Loucy (cell line): ENCODE measurements around the gene CCDC13.

Experiments used
- H2AFZ ChIP-seq: fragments of 200-600 bp; sonication (generic); 2 replicates; pipeline ENCODE4 v1.6.0; 2016; ENCODE audit warnings: antibody characterized with exemption, mild to moderate bottlenecking, low read length, moderate library complexity
- H3F3A ChIP-seq: fragments of 200-600 bp; 2 replicates; pipeline ENCODE4 v1.6.0; 2016; ENCODE audit warnings: antibody characterized with exemption, low read depth, mild to moderate bottlenecking
- H3K27me3 ChIP-seq: fragments of 200-600 bp; sonication (generic); 2 replicates; pipeline ENCODE4 v1.6.1; 2014; ENCODE audit warnings: low read length, mild to moderate bottlenecking; ENCODE audit not compliant: insufficient read depth, poor library complexity, severe bottlenecking
- H3K36me3 ChIP-seq: fragments of 200-600 bp; sonication (generic); 2 replicates; pipeline ENCODE4 v1.6.1; 2016; ENCODE audit warnings: low read length; ENCODE audit not compliant: insufficient read depth
- H3K4me1 ChIP-seq: fragments of 200-600 bp; sonication (generic); 2 replicates; pipeline ENCODE4 v1.5.1; 2014; ENCODE audit warnings: low read length, mild to moderate bottlenecking; ENCODE audit not compliant: insufficient read depth, poor library complexity, severe bottlenecking
- H3K4me2 ChIP-seq: fragments of 200-600 bp; sonication (generic); 2 replicates; pipeline ENCODE4 v1.6.0; 2014; ENCODE audit warnings: antibody characterized with exemption, low read length, low read depth, mild to moderate bottlenecking; ENCODE audit not compliant: poor library complexity, severe bottlenecking
- H3K4me3 ChIP-seq: fragments of 200-600 bp; sonication (generic); 2 replicates; pipeline ENCODE4 v1.5.1; 2014; ENCODE audit warnings: low read length, mild to moderate bottlenecking, mixed read lengths; ENCODE audit not compliant: poor library complexity, severe bottlenecking
- H3K79me2 ChIP-seq: fragments of 200-600 bp; sonication (generic); 2 replicates; pipeline ENCODE4 v1.6.1; 2014; ENCODE audit warnings: low read length; ENCODE audit not compliant: insufficient read depth
- H3K9ac ChIP-seq: fragments of 200-600 bp; sonication (generic); 2 replicates; pipeline ENCODE4 v1.6.0; 2014; ENCODE audit warnings: mild to moderate bottlenecking, low read depth, low read length, moderate library complexity; ENCODE audit not compliant: poor library complexity, severe bottlenecking
- H3K9me2 ChIP-seq: fragments of 200-600 bp; sonication (generic); replicated peaks from 2 replicates; pipeline ENCODE4 v1.6.1; 2016; ENCODE audit warnings: low read depth, low read length, mixed read lengths
- H3K9me3 ChIP-seq: fragments of 200-600 bp; sonication (generic); 2 replicates; pipeline ENCODE4 v1.6.1; 2014; ENCODE audit warnings: mild to moderate bottlenecking, antibody characterized with exemption, low read length, low read depth; ENCODE audit not compliant: insufficient read depth
- H4K20me1 ChIP-seq: fragments of 200-600 bp; sonication (generic); 2 replicates; pipeline ENCODE4 v1.6.0; 2014; ENCODE audit warnings: antibody characterized with exemption, low read length, mild to moderate bottlenecking; ENCODE audit not compliant: insufficient read depth, poor library complexity, severe bottlenecking
- EZH2phosphoT487 ChIP-seq: fragments of 200-600 bp; IDR thresholded peaks from 2 replicates; pipeline ENCODE4 v1.6.1; 2018; ENCODE audit warnings: antibody characterized with exemption, mild to moderate bottlenecking, moderate library complexity, borderline replicate concordance
- TF ChIP-seq, protein P1 (sequence below): fragments of 200-600 bp; sonication (generic); conservative IDR thresholded peaks from 2 replicates; pipeline ENCODE4 v1.5.1; 2014; ENCODE audit warnings: mild to moderate bottlenecking, antibody characterized with exemption, low read length

Gene CCDC13

DNA sequence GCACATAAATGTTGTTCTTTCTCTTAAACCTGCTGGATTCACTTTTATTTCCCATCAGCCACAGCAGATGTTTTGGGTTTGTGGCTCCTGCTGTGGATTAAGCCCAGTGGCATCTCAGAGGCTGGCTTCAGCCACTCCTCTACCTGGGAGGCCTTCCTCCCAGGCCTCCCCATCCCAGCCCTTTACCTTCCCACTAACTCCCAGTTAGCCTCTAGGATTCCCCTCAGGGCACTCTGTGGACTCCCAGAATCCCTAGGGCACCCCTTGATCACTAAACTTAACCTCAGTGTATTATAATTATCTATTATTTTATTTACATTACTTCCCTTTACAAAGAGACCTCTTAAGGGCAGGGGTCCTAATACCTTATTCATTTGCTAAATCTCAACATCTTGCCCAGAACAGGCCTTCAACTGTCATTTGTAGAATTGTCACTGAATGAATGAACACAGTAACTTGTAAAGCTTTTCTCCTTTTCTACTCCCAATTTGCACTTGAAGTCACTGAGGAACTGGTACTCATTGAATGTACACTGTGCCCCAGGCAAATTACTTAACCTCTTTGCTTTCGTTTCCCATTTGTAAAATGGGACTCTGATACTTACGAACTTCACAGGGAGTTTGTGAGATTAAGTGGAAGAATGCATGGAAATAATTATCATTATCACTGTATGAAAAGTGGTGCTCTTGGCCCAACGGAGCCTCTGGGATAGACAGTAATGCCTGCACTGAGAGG lies 8.3 kb downstream of the CCDC13 start:
- H3K27me3 ChIP-seq: no peaks in the 10 kb centered on the region
- no peaks in the 10 kb centered on the region for H3F3A ChIP-seq
- TF ChIP-seq, protein P1, sequence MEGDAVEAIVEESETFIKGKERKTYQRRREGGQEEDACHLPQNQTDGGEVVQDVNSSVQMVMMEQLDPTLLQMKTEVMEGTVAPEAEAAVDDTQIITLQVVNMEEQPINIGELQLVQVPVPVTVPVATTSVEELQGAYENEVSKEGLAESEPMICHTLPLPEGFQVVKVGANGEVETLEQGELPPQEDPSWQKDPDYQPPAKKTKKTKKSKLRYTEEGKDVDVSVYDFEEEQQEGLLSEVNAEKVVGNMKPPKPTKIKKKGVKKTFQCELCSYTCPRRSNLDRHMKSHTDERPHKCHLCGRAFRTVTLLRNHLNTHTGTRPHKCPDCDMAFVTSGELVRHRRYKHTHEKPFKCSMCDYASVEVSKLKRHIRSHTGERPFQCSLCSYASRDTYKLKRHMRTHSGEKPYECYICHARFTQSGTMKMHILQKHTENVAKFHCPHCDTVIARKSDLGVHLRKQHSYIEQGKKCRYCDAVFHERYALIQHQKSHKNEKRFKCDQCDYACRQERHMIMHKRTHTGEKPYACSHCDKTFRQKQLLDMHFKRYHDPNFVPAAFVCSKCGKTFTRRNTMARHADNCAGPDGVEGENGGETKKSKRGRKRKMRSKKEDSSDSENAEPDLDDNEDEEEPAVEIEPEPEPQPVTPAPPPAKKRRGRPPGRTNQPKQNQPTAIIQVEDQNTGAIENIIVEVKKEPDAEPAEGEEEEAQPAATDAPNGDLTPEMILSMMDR: no peak
- TF ChIP-seq EZH2phosphoT487: no peak
- H3K9me2 ChIP-seq: no peaks in the 10 kb centered on the region
- no peaks in the 10 kb centered on the region for H3K9me3 ChIP-seq
- no peak overlapping the region for H3K4me3 ChIP-seq
- no peaks in the 10 kb centered on the region for H3K36me3 ChIP-seq
- H2AFZ ChIP-seq: no peak overlapping the region
- H4K20me1 ChIP-seq: no peaks in the 10 kb centered on the region
- no peak overlapping the region for H3K9ac ChIP-seq
- no peak overlapping the region for H3K4me2 ChIP-seq
- no peaks in the 10 kb centered on the region for H3K4me1 ChIP-seq
- H3K79me2 ChIP-seq: no peaks in the 10 kb centered on the region

DNA sequence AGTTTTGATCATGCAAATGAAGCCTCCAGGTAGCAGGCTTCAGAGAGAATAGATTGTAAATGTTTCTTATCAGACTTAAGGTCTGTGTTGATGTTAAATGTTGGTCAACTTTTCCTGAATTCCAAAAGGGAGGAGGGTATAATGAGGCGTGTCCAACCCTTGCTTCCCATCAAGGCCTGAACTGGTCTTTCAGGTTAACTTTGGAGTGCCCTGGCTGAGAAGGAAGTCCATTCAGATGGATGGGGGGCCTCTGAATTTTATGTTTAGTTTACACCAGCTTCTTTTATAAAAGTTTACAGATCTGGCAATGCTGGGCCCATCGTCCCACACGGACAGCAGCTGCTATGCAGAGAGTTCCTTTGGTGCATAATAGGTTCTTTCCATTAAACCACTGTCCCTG lies 8.9 kb downstream of the CCDC13 start:
- H2AFZ ChIP-seq: no peak overlapping the region
- no peak overlapping the region for H3K9ac ChIP-seq
- H3K4me2 ChIP-seq: no peak overlapping the region
- no peaks in the 10 kb centered on the region for H3K27me3 ChIP-seq
- H4K20me1 ChIP-seq: no peaks in the 10 kb centered on the region
- no peaks in the 10 kb centered on the region for H3K79me2 ChIP-seq
- H3K9me3 ChIP-seq: no peaks in the 10 kb centered on the region
- H3K36me3 ChIP-seq: no peaks in the 10 kb centered on the region
- H3K9me2 ChIP-seq: no peaks in the 10 kb centered on the region
- no peak overlapping the region for H3K4me3 ChIP-seq
- TF ChIP-seq, protein P1: no peak
- TF ChIP-seq EZH2phosphoT487: no peak
- H3F3A ChIP-seq: no peaks in the 10 kb centered on the region; the same call in 1 of the 2 replicates
- H3K4me1 ChIP-seq: no peaks in the 10 kb centered on the region

DNA sequence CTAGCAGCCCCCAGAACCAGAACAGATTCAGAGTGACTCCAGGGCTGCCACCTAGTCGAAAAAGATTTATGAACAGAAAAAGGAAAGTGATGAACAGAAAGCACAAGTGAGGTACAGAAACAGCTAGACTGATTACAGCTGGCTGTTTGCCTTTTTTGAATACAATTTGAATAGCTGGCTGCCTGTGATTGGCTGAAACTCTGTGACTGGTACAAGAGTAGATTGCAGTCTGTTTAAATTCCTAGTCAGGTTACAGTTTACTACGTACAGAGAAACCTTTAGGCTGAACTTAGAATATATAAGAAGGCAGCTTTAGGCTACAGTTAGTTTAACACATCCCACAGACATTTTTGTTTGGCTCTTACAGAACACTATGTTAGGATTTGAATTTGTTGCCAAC lies 10.0 kb downstream of the CCDC13 start:
- Histone ChIP-seq H3K9me3 (no peaks in the 10 kb centered on the region), H3K27me3 (no peaks in the 10 kb centered on the region), H3K4me2 (no peak overlapping the region), H3K79me2 (no peaks in the 10 kb centered on the region), H3K4me1 (no peaks in the 10 kb centered on the region), H3K9ac (no peak overlapping the region), H3K36me3 (no peaks in the 10 kb centered on the region), H3F3A (no peaks in the 10 kb centered on the region; the same call in 1 of the 2 replicates), H2AFZ (no peak overlapping the region), H3K9me2 (no peaks in the 10 kb centered on the region), H3K4me3 (no peak overlapping the region), H4K20me1 (no peaks in the 10 kb centered on the region)
- no peak for TF ChIP-seq EZH2phosphoT487
- TF ChIP-seq, protein P1: no peak
